Measurements from ENCODE around the gene TMEM143. TPM values are rescaled to one million over a fixed set of nuclear protein-coding genes. Genes with fewer than 3 reads are reported as not detected.

The TMEM143 gene
- total and polyA plus RNA-seq, 7 experiments from 2014 or later: 5.7 to 39.8 (median 14.0) TPM

DNA sequence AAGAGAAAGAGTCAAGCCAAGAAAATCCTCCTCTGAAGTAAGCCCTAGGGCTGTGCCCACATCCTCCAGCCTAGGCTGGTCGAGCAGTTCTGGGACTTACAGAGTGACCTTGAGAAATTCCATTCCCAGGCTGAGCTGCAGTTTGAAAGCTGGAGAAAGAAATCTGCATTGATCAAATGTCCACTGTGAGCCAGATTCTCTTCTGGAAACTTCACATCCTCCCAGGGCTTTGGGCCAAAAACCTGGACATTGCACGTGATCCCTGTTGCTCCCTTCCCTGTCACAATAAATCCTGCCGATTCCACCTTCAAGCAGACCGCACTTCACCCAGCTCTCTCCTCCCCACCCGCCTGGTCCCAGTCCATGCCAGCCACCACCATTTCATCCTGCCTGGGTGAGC is 15.7 kb downstream of the TMEM143 start:
- Mint-ChIP-seq H3K4me3 (no peak overlapping the region), H3K27ac (peak overlapping the region in 1 of 9 donors; percentile 7), H3K36me3 (peaks cover 0 to 15% (median 3%) of the 10 kb centered on the region in 5 donors), H3K27me3 (no peaks in the 10 kb centered on the region), H3K4me1 (peaks cover 0 to 10% (median 3%) of the 10 kb centered on the region in 7 donors), H3K9me3 (no peaks in the 10 kb centered on the region)
- intact Hi-C loops (cut with micrococcal nuclease): no loop called here
- no peak overlapping the region for H3K4me3 ChIP-seq (ENCODE audit: low read length)
- CTCF ChIA-PET: no interaction called here
- POLR2A ChIA-PET: no interaction called here
- H3K27me3 ChIP-seq (ENCODE audit: control insufficient read depth in 2 of 2, insufficient read depth in 2 of 2, low read length in 2 of 2): no peaks in the 10 kb centered on the region
- ATAC-seq (no peak), DNase-seq (no peak)
- H3K27ac ChIP-seq (ENCODE audit: low read depth, low read length): no peak overlapping the region
- H3K4me1 ChIP-seq (ENCODE audit: control insufficient read depth in 2 of 2, insufficient read depth in 2 of 2, low read length in 2 of 2): no peaks in the 10 kb centered on the region
- no peaks in the 10 kb centered on the region for H3K9me3 ChIP-seq (ENCODE audit: control insufficient read depth in 2 of 3, low read length in 3 of 3)
- H3K36me3 ChIP-seq (ENCODE audit: control insufficient read depth in 2 of 3, insufficient read depth in 3 of 3, low read length in 3 of 3): peaks cover 0 to 5% (median 0%) of the 10 kb centered on the region in 3 experiments

GRCh38 chr19:48346191-48346590 is 17.5 kb downstream of the TMEM143 start:
- Mint-ChIP-seq H3K27me3 (no peaks in the 10 kb centered on the region), H3K9me3 (no peaks in the 10 kb centered on the region), H3K36me3 (peaks cover 0 to 21% (median 3%) of the 10 kb centered on the region in 5 donors), H3K4me3 (no peak overlapping the region), H3K27ac (peak overlapping the region in 1 of 9 donors; percentile 59), H3K4me1 (peaks cover 0 to 5% (median 2%) of the 10 kb centered on the region in 7 donors)
- ATAC-seq (no peak), DNase-seq (no peak)
- Histone ChIP-seq H3K4me3 (ENCODE audit: low read length) (no peak overlapping the region), H3K36me3 (ENCODE audit: control insufficient read depth in 2 of 3, insufficient read depth in 3 of 3, low read length in 3 of 3) (peaks cover 0 to 20% (median 0%) of the 10 kb centered on the region in 3 experiments), H3K27me3 (ENCODE audit: control insufficient read depth in 2 of 2, insufficient read depth in 2 of 2, low read length in 2 of 2) (no peaks in the 10 kb centered on the region), H3K9me3 (ENCODE audit: control insufficient read depth in 2 of 3, low read length in 3 of 3) (no peaks in the 10 kb centered on the region), H3K27ac (ENCODE audit: low read depth, low read length) (no peak overlapping the region), H3K4me1 (ENCODE audit: control insufficient read depth in 2 of 2, insufficient read depth in 2 of 2, low read length in 2 of 2) (no peaks in the 10 kb centered on the region)
- ChIA-PET CTCF (no interaction called here), POLR2A (no interaction called here)
- intact Hi-C loops (cut with micrococcal nuclease): no loop called here

GRCh38 chr19:48344892-48345291 is 18.8 kb downstream of the TMEM143 start:
- ATAC-seq (no peak), DNase-seq (no peak)
- no peaks in the 10 kb centered on the region for H3K4me1 ChIP-seq (ENCODE audit: control insufficient read depth in 2 of 2, insufficient read depth in 2 of 2, low read length in 2 of 2)
- no peak overlapping the region for H3K27ac Mint-ChIP-seq
- no peaks in the 10 kb centered on the region for H3K27me3 Mint-ChIP-seq
- intact Hi-C loops (cut with micrococcal nuclease): no loop called here
- no peaks in the 10 kb centered on the region for H3K9me3 Mint-ChIP-seq
- peaks cover 0 to 27% (median 0%) of the 10 kb centered on the region in 3 experiments for H3K36me3 ChIP-seq (ENCODE audit: control insufficient read depth in 2 of 3, insufficient read depth in 3 of 3, low read length in 3 of 3)
- H3K27ac ChIP-seq (ENCODE audit: low read depth, low read length): no peak overlapping the region
- H3K4me3 ChIP-seq (ENCODE audit: low read length): no peak overlapping the region
- POLR2A ChIA-PET: interaction anchor here (0.7 kb wide), 1 partner anchor 16 kb away, joined by 3 read pairs; no protein-coding TSS in a partner anchor
- H3K4me3 Mint-ChIP-seq: no peak overlapping the region
- CTCF ChIA-PET: interaction anchor here (1.0 kb wide), 1 partner anchor 31 kb away, joined by 7 read pairs; no protein-coding TSS in a partner anchor
- H3K36me3 Mint-ChIP-seq: peaks cover 0 to 21% (median 3%) of the 10 kb centered on the region in 5 donors
- H3K9me3 ChIP-seq (ENCODE audit: control insufficient read depth in 2 of 3, low read length in 3 of 3): no peaks in the 10 kb centered on the region
- no peaks in the 10 kb centered on the region for H3K27me3 ChIP-seq (ENCODE audit: control insufficient read depth in 2 of 2, insufficient read depth in 2 of 2, low read length in 2 of 2)
- peaks cover 0 to 3% (median 0%) of the 10 kb centered on the region in 7 donors for H3K4me1 Mint-ChIP-seq

DNA sequence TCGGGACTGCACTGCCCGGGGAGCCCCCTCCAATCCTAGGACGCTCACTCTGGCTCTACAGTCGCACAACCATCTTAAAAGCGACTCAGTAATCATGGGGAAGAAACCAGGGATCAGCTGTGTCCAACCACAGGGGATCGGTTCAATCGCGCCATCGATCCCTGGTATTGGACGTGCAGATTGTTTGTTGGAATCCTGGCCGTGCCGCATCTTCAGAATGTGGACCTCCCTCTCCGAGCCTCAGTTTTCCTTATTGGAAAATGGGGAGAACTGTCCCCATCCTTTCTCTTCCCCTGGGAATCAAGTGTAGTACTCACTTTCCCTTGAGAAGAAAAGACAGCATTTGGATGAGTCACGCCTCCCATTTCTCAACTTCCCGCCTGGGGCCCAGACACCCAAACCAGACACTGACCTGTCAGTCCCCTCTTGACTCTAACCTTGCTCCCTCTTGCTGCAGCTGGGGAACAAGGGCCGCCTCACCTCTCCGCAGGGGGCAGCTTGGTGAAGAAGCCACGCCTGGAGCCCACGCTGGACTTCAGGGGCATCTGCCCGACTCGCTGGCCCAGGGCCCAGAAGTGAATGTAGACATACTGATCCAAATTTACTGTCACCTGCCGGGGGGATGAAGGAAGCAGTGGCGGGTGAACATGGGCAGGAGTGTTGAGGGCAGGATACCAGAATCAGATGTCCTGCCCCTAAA is 20.7 kb downstream of the TMEM143 start:
- H3K27ac ChIP-seq (ENCODE audit: low read depth, low read length): no peak overlapping the region
- H3K9me3 ChIP-seq (ENCODE audit: control insufficient read depth in 2 of 3, low read length in 3 of 3): no peaks in the 10 kb centered on the region
- Mint-ChIP-seq H3K27ac (no peak overlapping the region), H3K4me1 (no peaks in the 10 kb centered on the region), H3K27me3 (no peaks in the 10 kb centered on the region), H3K4me3 (no peak overlapping the region), H3K36me3 (peaks cover 0 to 16% (median 3%) of the 10 kb centered on the region in 5 donors), H3K9me3 (peaks cover 0 to 1% (median 0%) of the 10 kb centered on the region in 11 donors)
- DNase-seq (no peak), ATAC-seq (no peak)
- no peaks in the 10 kb centered on the region for H3K4me1 ChIP-seq (ENCODE audit: control insufficient read depth in 2 of 2, insufficient read depth in 2 of 2, low read length in 2 of 2)
- H3K27me3 ChIP-seq (ENCODE audit: control insufficient read depth in 2 of 2, insufficient read depth in 2 of 2, low read length in 2 of 2): no peaks in the 10 kb centered on the region
- no peak overlapping the region for H3K4me3 ChIP-seq (ENCODE audit: low read length)
- CTCF ChIA-PET: no interaction called here
- POLR2A ChIA-PET: no interaction called here
- intact Hi-C loops (cut with micrococcal nuclease): no loop called here
- H3K36me3 ChIP-seq (ENCODE audit: control insufficient read depth in 2 of 3, insufficient read depth in 3 of 3, low read length in 3 of 3): peaks cover 0 to 27% (median 0%) of the 10 kb centered on the region in 3 experiments

DNA sequence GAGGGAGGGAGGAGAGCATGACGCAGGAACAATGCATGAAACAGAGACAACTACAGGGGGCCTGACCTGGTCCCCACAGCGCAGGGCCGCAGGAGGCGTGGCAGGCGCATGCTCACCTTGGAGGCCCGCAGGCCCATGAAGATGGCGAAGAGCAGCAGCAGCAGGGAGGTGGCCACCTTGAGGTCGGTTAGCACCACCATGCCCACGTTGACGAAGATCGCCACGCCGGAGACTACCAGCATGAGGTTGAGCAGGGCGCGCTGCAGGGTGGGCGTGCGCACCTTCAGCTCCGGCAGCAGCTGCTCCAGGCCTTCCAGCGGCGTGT is 21.4 kb downstream of the TMEM143 start:
- CTCF ChIA-PET: no interaction called here
- POLR2A ChIA-PET: no interaction called here
- Histone ChIP-seq H3K9me3 (ENCODE audit: control insufficient read depth in 2 of 3, low read length in 3 of 3) (no peaks in the 10 kb centered on the region), H3K27ac (ENCODE audit: low read depth, low read length) (no peak overlapping the region), H3K27me3 (ENCODE audit: control insufficient read depth in 2 of 2, insufficient read depth in 2 of 2, low read length in 2 of 2) (no peaks in the 10 kb centered on the region), H3K36me3 (ENCODE audit: control insufficient read depth in 2 of 3, insufficient read depth in 3 of 3, low read length in 3 of 3) (peaks cover 0 to 27% (median 0%) of the 10 kb centered on the region in 3 experiments), H3K4me1 (ENCODE audit: control insufficient read depth in 2 of 2, insufficient read depth in 2 of 2, low read length in 2 of 2) (no peaks in the 10 kb centered on the region), H3K4me3 (ENCODE audit: low read length) (no peak overlapping the region)
- Mint-ChIP-seq H3K9me3 (peaks cover 0 to 1% (median 0%) of the 10 kb centered on the region in 11 donors), H3K36me3 (peaks cover 0 to 16% (median 3%) of the 10 kb centered on the region in 5 donors), H3K4me1 (no peaks in the 10 kb centered on the region), H3K4me3 (no peak overlapping the region), H3K27ac (no peak overlapping the region), H3K27me3 (no peaks in the 10 kb centered on the region)
- intact Hi-C loops (cut with micrococcal nuclease): no loop called here
- ATAC-seq: no peak
- no peak for DNase-seq

GRCh38 chr19:48341515-48342413 is 22.0 kb downstream of the TMEM143 start:
- Mint-ChIP-seq H3K4me3 (no peak overlapping the region), H3K36me3 (peaks cover 0 to 12% (median 0%) of the 10 kb centered on the region in 5 donors), H3K9me3 (peaks cover 0 to 1% (median 0%) of the 10 kb centered on the region in 11 donors), H3K27me3 (no peaks in the 10 kb centered on the region), H3K4me1 (no peaks in the 10 kb centered on the region), H3K27ac (no peak overlapping the region)
- Histone ChIP-seq H3K36me3 (ENCODE audit: control insufficient read depth in 2 of 3, insufficient read depth in 3 of 3, low read length in 3 of 3) (peaks cover 0 to 27% (median 0%) of the 10 kb centered on the region in 3 experiments), H3K27ac (ENCODE audit: low read depth, low read length) (no peak overlapping the region), H3K27me3 (ENCODE audit: control insufficient read depth in 2 of 2, insufficient read depth in 2 of 2, low read length in 2 of 2) (no peaks in the 10 kb centered on the region), H3K9me3 (ENCODE audit: control insufficient read depth in 2 of 3, low read length in 3 of 3) (no peaks in the 10 kb centered on the region), H3K4me1 (ENCODE audit: control insufficient read depth in 2 of 2, insufficient read depth in 2 of 2, low read length in 2 of 2) (no peaks in the 10 kb centered on the region), H3K4me3 (ENCODE audit: low read length) (no peak overlapping the region)
- ATAC-seq (no peak), DNase-seq (no peak)
- CTCF ChIA-PET: interaction anchor here (1.1 to 12.3 kb wide), 2 partner anchors 9 to 21 kb away, joined by 4 to 217 read pairs; partner anchors contain the start of gene EMP3
- intact Hi-C loops (cut with micrococcal nuclease): no loop called here
- POLR2A ChIA-PET: interaction anchor here (0.6 kb wide), 1 partner anchor 164 kb away, joined by 3 read pairs; no protein-coding TSS in a partner anchor

Data from naive thymus-derived CD4-positive, alpha-beta T cell (primary cell).